ENCODE results near the gene TANGO6.

Gene TANGO6

GRCh38 chr16:68814516-68814915 lies 28.8 kb upstream of the TANGO6 start:
- no peak for DNase-seq
- Histone ChIP-seq H3K9me3 (ENCODE audit: control extremely low read depth in 1 of 5, control insufficient read depth in 4 of 5, insufficient read depth in 2 of 5, low read depth in 1 of 5, low read length in 4 of 5) (no peaks in the 10 kb centered on the region), H3K36me3 (ENCODE audit: control insufficient read depth in 4 of 4, insufficient read depth in 4 of 4, low read length in 3 of 4) (no peaks in the 10 kb centered on the region), H3K27ac (ENCODE audit: insufficient read depth in 1 of 2, low read depth in 1 of 2, low read length in 2 of 2, poor library complexity in 1 of 2, severe bottlenecking in 2 of 2) (no peak overlapping the region), H3K4me3 (ENCODE audit: control insufficient read depth in 1 of 7, extremely low read depth in 1 of 7, insufficient read depth in 4 of 7, low read depth in 2 of 7, low read length in 6 of 7) (no peak overlapping the region), H3K27me3 (replicated peaks in 2 of 5; ENCODE audit: control insufficient read depth in 4 of 5, insufficient read depth in 5 of 5, low read length in 4 of 5) (no peaks in the 10 kb centered on the region), H3K4me1 (ENCODE audit: control extremely low read depth in 1 of 4, control insufficient read depth in 4 of 4, insufficient read depth in 4 of 4, low read length in 3 of 4) (no peaks in the 10 kb centered on the region)
- ChIA-PET CTCF (no interaction called here), POLR2A (no interaction called here)
- 100% methylated on average over 2 of the region's 3 CpGs for WGBS (ENCODE audit: insufficient coverage)

- WGBS (ENCODE audit: insufficient coverage) = 97% methylated on average over 6 of the region's 8 CpGs
- ChIA-PET CTCF (interaction anchor here (1.6 kb wide), 1 partner anchor 11 kb away, joined by 6 read pairs; no protein-coding TSS in a partner anchor), POLR2A (no interaction called here)
- Histone ChIP-seq H3K9me3 (ENCODE audit: control extremely low read depth in 1 of 5, control insufficient read depth in 4 of 5, insufficient read depth in 2 of 5, low read depth in 1 of 5, low read length in 4 of 5) (peaks cover 0 to 10% (median 0%) of the 10 kb centered on the region in 5 experiments), H3K36me3 (ENCODE audit: control insufficient read depth in 4 of 4, insufficient read depth in 4 of 4, low read length in 3 of 4) (no peaks in the 10 kb centered on the region), H3K4me1 (ENCODE audit: control extremely low read depth in 1 of 4, control insufficient read depth in 4 of 4, insufficient read depth in 4 of 4, low read length in 3 of 4) (no peaks in the 10 kb centered on the region), H3K27me3 (replicated peaks in 2 of 5; ENCODE audit: control insufficient read depth in 4 of 5, insufficient read depth in 5 of 5, low read length in 4 of 5) (no peaks in the 10 kb centered on the region), H3K27ac (ENCODE audit: insufficient read depth in 1 of 2, low read depth in 1 of 2, low read length in 2 of 2, poor library complexity in 1 of 2, severe bottlenecking in 2 of 2) (no peak overlapping the region), H3K4me3 (ENCODE audit: control insufficient read depth in 1 of 7, extremely low read depth in 1 of 7, insufficient read depth in 4 of 7, low read depth in 2 of 7, low read length in 6 of 7) (no peak overlapping the region)
- no peak for DNase-seq
Measured at GRCh38 chr16:68823401-68824135, 19.8 kb upstream of the TANGO6 start.

- CTCF ChIA-PET = no interaction called here
- H3K9me3 ChIP-seq (ENCODE audit: control extremely low read depth in 1 of 5, control insufficient read depth in 4 of 5, insufficient read depth in 2 of 5, low read depth in 1 of 5, low read length in 4 of 5) = peaks cover 0 to 10% (median 0%) of the 10 kb centered on the region in 5 experiments
- DNase-seq = no peak
- POLR2A ChIA-PET = no interaction called here
- H3K27ac ChIP-seq (ENCODE audit: insufficient read depth in 1 of 2, low read depth in 1 of 2, low read length in 2 of 2, poor library complexity in 1 of 2, severe bottlenecking in 2 of 2) = no peak overlapping the region
- H3K4me3 ChIP-seq (ENCODE audit: control insufficient read depth in 1 of 7, extremely low read depth in 1 of 7, insufficient read depth in 4 of 7, low read depth in 2 of 7, low read length in 6 of 7) = no peak overlapping the region
- no peaks in the 10 kb centered on the region for H3K4me1 ChIP-seq (ENCODE audit: control extremely low read depth in 1 of 4, control insufficient read depth in 4 of 4, insufficient read depth in 4 of 4, low read length in 3 of 4)
- H3K36me3 ChIP-seq (ENCODE audit: control insufficient read depth in 4 of 4, insufficient read depth in 4 of 4, low read length in 3 of 4) = no peaks in the 10 kb centered on the region
- peaks cover 0 to 5% (median 0%) of the 10 kb centered on the region in 5 experiments for H3K27me3 ChIP-seq (replicated peaks in 2 of 5; ENCODE audit: control insufficient read depth in 4 of 5, insufficient read depth in 5 of 5, low read length in 4 of 5)
Measured at GRCh38 chr16:68825427-68825826, 17.9 kb upstream of the TANGO6 start.

- POLR2A ChIA-PET = no interaction called here
- Histone ChIP-seq H3K9me3 (ENCODE audit: control extremely low read depth in 1 of 5, control insufficient read depth in 4 of 5, insufficient read depth in 2 of 5, low read depth in 1 of 5, low read length in 4 of 5) (peaks cover 0 to 10% (median 0%) of the 10 kb centered on the region in 5 experiments), H3K27me3 (replicated peaks in 2 of 5; ENCODE audit: control insufficient read depth in 4 of 5, insufficient read depth in 5 of 5, low read length in 4 of 5) (peaks cover 0 to 5% (median 0%) of the 10 kb centered on the region in 5 experiments), H3K36me3 (ENCODE audit: control insufficient read depth in 4 of 4, insufficient read depth in 4 of 4, low read length in 3 of 4) (no peaks in the 10 kb centered on the region), H3K4me3 (ENCODE audit: control insufficient read depth in 1 of 7, extremely low read depth in 1 of 7, insufficient read depth in 4 of 7, low read depth in 2 of 7, low read length in 6 of 7) (no peak overlapping the region), H3K4me1 (ENCODE audit: control extremely low read depth in 1 of 4, control insufficient read depth in 4 of 4, insufficient read depth in 4 of 4, low read length in 3 of 4) (no peaks in the 10 kb centered on the region), H3K27ac (ENCODE audit: insufficient read depth in 1 of 2, low read depth in 1 of 2, low read length in 2 of 2, poor library complexity in 1 of 2, severe bottlenecking in 2 of 2) (no peak overlapping the region)
- CTCF ChIA-PET = no interaction called here
- peak in 2 of 3 donors; percentile 23 to 35 for DNase-seq
- WGBS (ENCODE audit: insufficient coverage) = 100% methylated on average over 3 of the region's 6 CpGs
Measured at GRCh38 chr16:68826652-68827051, 16.7 kb upstream of the TANGO6 start.

- CTCF ChIA-PET = interaction anchor here (1.7 kb wide), 1 partner anchor 10 kb away, joined by 7 read pairs; the partner anchor contains the start of gene TANGO6
- H3K36me3 ChIP-seq (ENCODE audit: control insufficient read depth in 4 of 4, insufficient read depth in 4 of 4, low read length in 3 of 4) = no peaks in the 10 kb centered on the region
- H3K27ac ChIP-seq (ENCODE audit: insufficient read depth in 1 of 2, low read depth in 1 of 2, low read length in 2 of 2, poor library complexity in 1 of 2, severe bottlenecking in 2 of 2) = no peak overlapping the region
- no peaks in the 10 kb centered on the region for H3K9me3 ChIP-seq (ENCODE audit: control extremely low read depth in 1 of 5, control insufficient read depth in 4 of 5, insufficient read depth in 2 of 5, low read depth in 1 of 5, low read length in 4 of 5)
- no peaks in the 10 kb centered on the region for H3K4me1 ChIP-seq (ENCODE audit: control extremely low read depth in 1 of 4, control insufficient read depth in 4 of 4, insufficient read depth in 4 of 4, low read length in 3 of 4)
- H3K4me3 ChIP-seq (ENCODE audit: control insufficient read depth in 1 of 7, extremely low read depth in 1 of 7, insufficient read depth in 4 of 7, low read depth in 2 of 7, low read length in 6 of 7) = no peak overlapping the region
- H3K27me3 ChIP-seq (replicated peaks in 2 of 5; ENCODE audit: control insufficient read depth in 4 of 5, insufficient read depth in 5 of 5, low read length in 4 of 5) = peaks cover 0 to 5% (median 3%) of the 10 kb centered on the region in 5 experiments
- POLR2A ChIA-PET = no interaction called here
- 99% methylated on average over 13 of the region's 14 CpGs for WGBS (ENCODE audit: insufficient coverage)
- DNase-seq = no peak
Measured at GRCh38 chr16:68833251-68833650, 10.1 kb upstream of the TANGO6 start.

GRCh38 chr16:68834550-68834949 lies 8.8 kb upstream of the TANGO6 start:
- Histone ChIP-seq H3K27ac (ENCODE audit: insufficient read depth in 1 of 2, low read depth in 1 of 2, low read length in 2 of 2, poor library complexity in 1 of 2, severe bottlenecking in 2 of 2) (no peak overlapping the region), H3K27me3 (replicated peaks in 2 of 5; ENCODE audit: control insufficient read depth in 4 of 5, insufficient read depth in 5 of 5, low read length in 4 of 5) (peaks cover 0 to 3% (median 0%) of the 10 kb centered on the region in 5 experiments), H3K36me3 (ENCODE audit: control insufficient read depth in 4 of 4, insufficient read depth in 4 of 4, low read length in 3 of 4) (no peaks in the 10 kb centered on the region), H3K4me3 (ENCODE audit: control insufficient read depth in 1 of 7, extremely low read depth in 1 of 7, insufficient read depth in 4 of 7, low read depth in 2 of 7, low read length in 6 of 7) (no peak overlapping the region), H3K9me3 (ENCODE audit: control extremely low read depth in 1 of 5, control insufficient read depth in 4 of 5, insufficient read depth in 2 of 5, low read depth in 1 of 5, low read length in 4 of 5) (no peaks in the 10 kb centered on the region), H3K4me1 (ENCODE audit: control extremely low read depth in 1 of 4, control insufficient read depth in 4 of 4, insufficient read depth in 4 of 4, low read length in 3 of 4) (no peaks in the 10 kb centered on the region)
- WGBS (ENCODE audit: insufficient coverage) = 100% methylated on average over 1 of the region's 1 CpG
- no peak for DNase-seq
- POLR2A ChIA-PET = no interaction called here
- CTCF ChIA-PET = interaction anchor here (1.7 to 1.9 kb wide), 2 partner anchors 11 to 12 kb away, joined by 6 read pairs; no protein-coding TSS in a partner anchor

- H3K9me3 ChIP-seq (ENCODE audit: control extremely low read depth in 1 of 5, control insufficient read depth in 4 of 5, insufficient read depth in 2 of 5, low read depth in 1 of 5, low read length in 4 of 5) = no peaks in the 10 kb centered on the region
- H3K27ac ChIP-seq (ENCODE audit: insufficient read depth in 1 of 2, low read depth in 1 of 2, low read length in 2 of 2, poor library complexity in 1 of 2, severe bottlenecking in 2 of 2) = no peak overlapping the region
- ChIA-PET POLR2A (no interaction called here), CTCF (interaction anchor here (1.0 kb wide), 1 partner anchor 308 kb away, joined by 3 read pairs; no protein-coding TSS in a partner anchor)
- H3K27me3 ChIP-seq (replicated peaks in 2 of 5; ENCODE audit: control insufficient read depth in 4 of 5, insufficient read depth in 5 of 5, low read length in 4 of 5) = peaks cover 0 to 5% (median 2%) of the 10 kb centered on the region in 5 experiments
- H3K4me3 ChIP-seq (ENCODE audit: control insufficient read depth in 1 of 7, extremely low read depth in 1 of 7, insufficient read depth in 4 of 7, low read depth in 2 of 7, low read length in 6 of 7) = no peak overlapping the region
- no peaks in the 10 kb centered on the region for H3K4me1 ChIP-seq (ENCODE audit: control extremely low read depth in 1 of 4, control insufficient read depth in 4 of 4, insufficient read depth in 4 of 4, low read length in 3 of 4)
- DNase-seq = no peak
- H3K36me3 ChIP-seq (ENCODE audit: control insufficient read depth in 4 of 4, insufficient read depth in 4 of 4, low read length in 3 of 4) = no peaks in the 10 kb centered on the region
- WGBS (ENCODE audit: insufficient coverage) = 100% methylated on average over 4 of the region's 5 CpGs
Measured at GRCh38 chr16:68835970-68836369, 7.4 kb upstream of the TANGO6 start.
